ENCODE results near the gene KCNJ15. TPM values are rescaled to one million over a fixed set of nuclear protein-coding genes. Genes with fewer than 3 reads are reported as not detected.

Gene KCNJ15
- total RNA-seq, 4 donors from 2014 or later = 2.4 to 7.3 (median 5.7) TPM

GRCh38 chr21:38342739-38343138 lies 85.9 kb downstream of the KCNJ15 start:
- TF ChIP-seq CTCF (IDR thresholded peaks at IDR 0.05; ENCODE audit: low read depth) = no peak

GRCh38 chr21:38343691-38344090 lies 86.9 kb downstream of the KCNJ15 start:
- TF ChIP-seq CTCF (IDR thresholded peaks at IDR 0.05; ENCODE audit: low read depth) = no peak

GRCh38 chr21:38346286-38346685 lies 89.5 kb downstream of the KCNJ15 start:
- TF ChIP-seq CTCF (IDR thresholded peaks at IDR 0.05; ENCODE audit: low read depth) = no peak

- TF ChIP-seq CTCF (IDR thresholded peaks at IDR 0.05; ENCODE audit: low read depth) = no peak
These were observed 92.4 kb downstream of the KCNJ15 start for GRCh38 chr21:38349111-38349746.

- TF ChIP-seq CTCF (IDR thresholded peaks at IDR 0.05; ENCODE audit: low read depth) = no peak
These were observed 93.2 kb downstream of the KCNJ15 start for GRCh38 chr21:38349977-38350376.

- TF ChIP-seq CTCF (IDR thresholded peaks at IDR 0.05; ENCODE audit: low read depth) = no peak
These were observed 93.9 kb downstream of the KCNJ15 start for GRCh38 chr21:38350684-38351083.

GRCh38 chr21:38351176-38351959 lies 94.6 kb downstream of the KCNJ15 start:
- no peak for TF ChIP-seq CTCF (IDR thresholded peaks at IDR 0.05; ENCODE audit: low read depth)

Measured in subcutaneous adipose tissue (tissue), 4 donors.